Naive thymus-derived CD4-positive, alpha-beta T cell (primary cell): ENCODE measurements around the gene DOK6. TPM values are rescaled to one million over a fixed set of nuclear protein-coding genes. Genes with fewer than 3 reads are reported as not detected.
A peak's percentile ranks its signal among the peaks of the same experiment; 100 is the strongest.
"Not testable (repeated sequence)": the region's sequence is repeated elsewhere in the genome, so short reads cannot be mapped to it uniquely, and the experiment has no call there.

Experiments
- ATAC-seq: fragments of 150-1000 bp; cut with Tn5 transposase; 2 replicates; pipeline ENCODE4 v1.10.0; 2021; ENCODE audit warnings: mild to moderate bottlenecking, moderate library complexity
- CTCF ChIA-PET: fragments of 350-600 bp; sonication (Branson Sonifier 250); formaldehyde crosslinking; loops from one replicate; lab custom pipeline; 2021; ENCODE audit warnings: antibody characterized with exemption; lab: Charles Lee
- POLR2A ChIA-PET: fragments of 350-600 bp; sonication (Branson Sonifier 250); formaldehyde crosslinking; loops from one replicate; lab custom pipeline; 2021; ENCODE audit warnings: antibody characterized with exemption, inconsistent platforms; lab: Charles Lee
- DNase-seq, 9 donors: peaks; one replicate each; pipeline versions ENCODE4 v3.0.0 to v3.0.0-alpha.2; 2020 to 2022; ENCODE audit warnings: mixed read lengths in 1 of 9
- H3K27ac ChIP-seq: one replicate; pipeline ENCODE4 v1.7.0; 2013; ENCODE audit warnings: mild to moderate bottlenecking, low read depth, low read length, moderate library complexity
- H3K27me3 ChIP-seq, 2 donors: one replicate each; pipeline ENCODE4 v1.7.0; 2013; ENCODE audit warnings: low read length in 2 of 2, mild to moderate bottlenecking in 2 of 2, moderate library complexity in 2 of 2; ENCODE audit not compliant: control insufficient read depth in 2 of 2, insufficient read depth in 2 of 2
- H3K36me3 ChIP-seq, 3 experiments: 1 replicate in 2 of 3; 2 replicates in 1 of 3; pipeline ENCODE4 v1.7.0; 2013; ENCODE audit warnings: low read length in 3 of 3, mild to moderate bottlenecking in 3 of 3, moderate library complexity in 1 of 3; ENCODE audit not compliant: insufficient read depth in 3 of 3, control insufficient read depth in 2 of 3
- H3K4me1 ChIP-seq, 2 donors: one replicate each; pipeline ENCODE4 v1.7.0; 2013; ENCODE audit warnings: low read length in 2 of 2, mild to moderate bottlenecking in 2 of 2, moderate library complexity in 1 of 2; ENCODE audit not compliant: control insufficient read depth in 2 of 2, insufficient read depth in 2 of 2
- H3K4me3 ChIP-seq: 2 replicates; pipeline ENCODE4 v1.7.0; 2013; ENCODE audit warnings: mild to moderate bottlenecking, low read length
- H3K9me3 ChIP-seq, 3 experiments: 1 replicate in 2 of 3; 2 replicates in 1 of 3; pipeline ENCODE4 v1.7.0; 2013; ENCODE audit warnings: low read length in 3 of 3; ENCODE audit not compliant: control insufficient read depth in 2 of 3
- H3K27ac Mint-ChIP-seq, 9 donors: one replicate each; pipeline ENCODE4 v1.8.0; 2020 to 2022; ENCODE audit warnings: mixed read lengths in 9 of 9, mild to moderate bottlenecking in 8 of 9, moderate library complexity in 5 of 9, inconsistent platforms in 2 of 9
- H3K27me3 Mint-ChIP-seq, 5 donors: one replicate each; pipeline ENCODE4 v1.8.0; 2021 to 2022; ENCODE audit warnings: mixed read lengths in 5 of 5, mild to moderate bottlenecking in 1 of 5
- H3K36me3 Mint-ChIP-seq, 5 donors: one replicate each; pipeline ENCODE4 v1.8.0; 2020 to 2022; ENCODE audit warnings: mixed read lengths in 5 of 5, mild to moderate bottlenecking in 3 of 5, inconsistent platforms in 1 of 5
- H3K4me1 Mint-ChIP-seq, 7 donors: one replicate each; pipeline ENCODE4 v1.8.0; 2020 to 2022; ENCODE audit warnings: mixed read lengths in 7 of 7, mild to moderate bottlenecking in 3 of 7, inconsistent platforms in 1 of 7
- H3K4me3 Mint-ChIP-seq, 10 donors: one replicate each; pipeline ENCODE4 v1.8.0; 2020 to 2022; ENCODE audit warnings: mild to moderate bottlenecking in 10 of 10, mixed read lengths in 10 of 10, moderate library complexity in 6 of 10, inconsistent platforms in 2 of 10
- H3K9me3 Mint-ChIP-seq, 11 donors: one replicate each; pipeline ENCODE4 v1.8.0; 2020 to 2022; ENCODE audit warnings: mixed read lengths in 11 of 11, mild to moderate bottlenecking in 4 of 11, inconsistent platforms in 1 of 11, moderate library complexity in 1 of 11
- intact Hi-C, 2 donors: fragments of 100-400 bp; cut with micrococcal nuclease; formaldehyde crosslinking; loops; one replicate each; pipeline ENCODE4 v1.15.1; 2023
- polyA plus RNA-seq, 2 donors: library from polyadenylated mRNA; unstranded; fragments of 300-500 nt; fragmentation: Illumina TruSeq; gene quantifications; one replicate each; pipeline ENCODE4 v1.2.3, GENCODE V29; 2021
- total RNA-seq, 6 experiments: library from RNA in 5 of 6; stranded (reverse) in 5 of 6; gene quantifications; 1 replicate in 5 of 6; 2 replicates in 1 of 6; pipeline ENCODE4 v1.2.3 and lab custom pipeline; 2021 to 2026

DOK6 gene
- total and polyA plus RNA-seq, 7 experiments from 2014 or later: 0.06 to 0.11 TPM; not detected in 5

DNA sequence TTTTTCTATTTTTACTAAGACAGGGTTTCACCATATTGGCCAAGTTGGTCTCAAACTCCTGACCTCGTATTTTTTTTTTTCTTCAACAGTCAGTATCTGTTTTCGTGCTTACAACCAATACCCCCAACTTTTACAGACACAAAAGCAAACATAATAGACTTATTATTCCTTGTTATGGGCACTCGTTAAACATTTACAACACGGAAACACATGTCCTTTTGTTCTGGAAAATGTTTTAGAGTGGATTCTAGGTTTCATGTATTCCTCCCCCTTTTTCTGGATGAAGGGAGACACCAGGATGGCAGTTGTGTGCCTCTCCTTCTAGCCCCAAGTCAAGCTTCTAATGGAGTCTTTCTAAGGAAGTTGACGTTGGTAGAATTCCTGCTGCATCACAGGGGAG is 458.2 kb downstream of the DOK6 start:
- DNase-seq (no peak), ATAC-seq (no peak)
- peaks cover 0 to 6% (median 3%) of the 10 kb centered on the region in 3 experiments for H3K36me3 ChIP-seq
- peak overlapping the region in 1 of 9 donors; percentile 33 for H3K27ac Mint-ChIP-seq
- peaks cover 0 to under 1% (median 0%) of the 10 kb centered on the region in 7 donors for H3K4me1 Mint-ChIP-seq
- no peaks in the 10 kb centered on the region for H3K27me3 Mint-ChIP-seq
- no peaks in the 10 kb centered on the region for H3K9me3 ChIP-seq
- no peak overlapping the region for H3K27ac ChIP-seq
- H3K4me3 ChIP-seq: no peak overlapping the region
- ChIA-PET CTCF (no interaction called here), POLR2A (no interaction called here)
- H3K36me3 Mint-ChIP-seq: peaks cover 4 to 49% (median 29%) of the 10 kb centered on the region in 5 donors
- intact Hi-C loops: no loop called here
- H3K4me1 ChIP-seq: no peaks in the 10 kb centered on the region
- peaks cover 0 to 1% (median 0%) of the 10 kb centered on the region in 11 donors for H3K9me3 Mint-ChIP-seq
- H3K27me3 ChIP-seq: no peaks in the 10 kb centered on the region
- H3K4me3 Mint-ChIP-seq: no peak overlapping the region

DNA sequence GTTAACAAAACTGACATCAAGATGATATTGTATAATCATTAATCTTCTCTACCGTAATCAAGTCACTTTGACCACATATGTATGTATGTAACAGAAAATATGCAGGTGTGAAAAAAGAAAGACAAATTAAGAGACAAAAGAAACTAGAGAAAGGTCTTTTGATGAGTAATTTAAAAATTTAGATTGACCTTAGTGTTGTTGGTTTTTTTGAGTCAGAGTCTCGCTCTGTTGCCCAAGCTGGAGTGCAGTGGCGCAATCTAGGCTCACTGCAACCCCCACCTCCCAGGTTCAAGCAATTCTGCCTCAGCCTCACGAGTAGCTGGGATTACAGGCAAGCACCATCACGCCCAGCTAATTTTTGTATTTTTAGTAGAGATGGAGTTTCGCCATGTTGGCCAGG is 464.1 kb downstream of the DOK6 start:
- H3K9me3 Mint-ChIP-seq, H3K4me3 ChIP-seq, ATAC-seq, H3K9me3 ChIP-seq, H3K4me3 Mint-ChIP-seq, CTCF ChIA-PET, DNase-seq, POLR2A ChIA-PET, H3K27me3 ChIP-seq, intact Hi-C loops, H3K4me1 ChIP-seq, H3K27ac ChIP-seq, H3K27me3 Mint-ChIP-seq: not testable (repeated sequence)
- H3K36me3 Mint-ChIP-seq: peaks cover 7 to 64% (median 29%) of the 10 kb centered on the region in 5 donors
- peak overlapping the region in 1 of 9 donors; percentile 87 for H3K27ac Mint-ChIP-seq
- H3K4me1 Mint-ChIP-seq: peaks cover 0 to 10% (median 0%) of the 10 kb centered on the region in 7 donors
- peaks cover 0 to 16% (median 3%) of the 10 kb centered on the region in 3 experiments for H3K36me3 ChIP-seq

DNA sequence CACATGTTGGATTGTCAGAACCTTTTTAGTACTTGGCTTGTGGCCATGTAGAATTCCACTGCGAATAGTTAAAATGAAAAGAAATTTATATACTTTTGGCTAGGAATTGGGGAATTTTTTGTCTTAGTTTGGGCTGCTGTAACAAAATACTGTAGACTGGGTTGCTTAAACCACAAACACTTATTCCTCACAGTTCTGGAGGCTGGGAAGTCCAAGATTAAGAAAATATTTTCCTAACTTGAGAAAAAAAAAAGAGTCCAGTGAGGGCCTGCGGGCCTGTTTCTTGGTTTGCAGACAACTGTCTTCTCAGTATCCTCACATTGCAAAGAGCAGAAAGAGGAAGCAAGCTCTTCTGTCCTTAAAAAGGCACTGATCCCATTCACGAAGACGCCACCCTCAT is 465.1 kb downstream of the DOK6 start:
- no peak overlapping the region for H3K27ac ChIP-seq
- intact Hi-C loops: loop anchor here in 1 of 2 donors (1.0 kb wide), 1 partner anchor 94 kb away; no protein-coding TSS in a partner anchor
- no peaks in the 10 kb centered on the region for H3K27me3 ChIP-seq
- Mint-ChIP-seq H3K4me1 (peaks cover 0 to 10% (median 2%) of the 10 kb centered on the region in 7 donors), H3K9me3 (peaks cover 0 to 2% (median 0%) of the 10 kb centered on the region in 11 donors), H3K27me3 (no peaks in the 10 kb centered on the region), H3K27ac (peak overlapping the region in 1 of 9 donors; percentile 9), H3K36me3 (peaks cover 7 to 63% (median 27%) of the 10 kb centered on the region in 5 donors), H3K4me3 (no peak overlapping the region)
- ChIA-PET CTCF (no interaction called here), POLR2A (no interaction called here)
- no peak for DNase-seq
- no peaks in the 10 kb centered on the region for H3K9me3 ChIP-seq
- ATAC-seq: no peak
- peaks cover 0 to 20% (median 3%) of the 10 kb centered on the region in 3 experiments for H3K36me3 ChIP-seq
- no peak overlapping the region for H3K4me3 ChIP-seq
- H3K4me1 ChIP-seq: no peaks in the 10 kb centered on the region

DNA sequence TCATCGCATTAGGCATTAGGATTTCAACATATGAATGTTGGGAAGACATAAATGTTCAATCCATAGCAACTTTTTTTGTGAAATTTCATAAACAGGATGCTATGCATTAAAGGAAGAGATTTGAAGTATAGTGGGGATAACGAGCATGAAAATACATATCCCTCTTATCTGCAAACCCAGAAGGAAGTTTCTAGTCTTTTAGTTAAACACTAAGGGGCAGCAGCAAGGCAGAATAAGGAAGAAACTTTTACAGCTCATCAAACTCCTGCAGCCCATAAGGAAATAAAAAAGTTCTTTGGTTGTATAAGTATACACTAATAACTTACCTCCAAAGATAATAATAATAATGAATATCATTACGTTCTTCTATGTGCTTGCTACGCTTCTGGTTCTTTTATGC is 465.5 kb downstream of the DOK6 start:
- peaks cover 0 to 24% (median 3%) of the 10 kb centered on the region in 3 experiments for H3K36me3 ChIP-seq
- H3K27ac Mint-ChIP-seq: peak overlapping the region in 2 of 9 donors; percentile 9 to 19
- H3K9me3 Mint-ChIP-seq: peaks cover 0 to 2% (median 0%) of the 10 kb centered on the region in 11 donors
- H3K4me1 Mint-ChIP-seq: peaks cover 0 to 13% (median 6%) of the 10 kb centered on the region in 7 donors
- DNase-seq: no peak
- no peaks in the 10 kb centered on the region for H3K4me1 ChIP-seq
- H3K4me3 Mint-ChIP-seq: no peak overlapping the region
- peaks cover 8 to 66% (median 31%) of the 10 kb centered on the region in 5 donors for H3K36me3 Mint-ChIP-seq
- no peak overlapping the region for H3K27ac ChIP-seq
- ChIA-PET POLR2A (no interaction called here), CTCF (interaction anchor here (0.7 kb wide), 1 partner anchor 1188 kb away, joined by 3 read pairs; no protein-coding TSS in a partner anchor)
- no peak for ATAC-seq
- H3K27me3 ChIP-seq: no peaks in the 10 kb centered on the region
- no peaks in the 10 kb centered on the region for H3K27me3 Mint-ChIP-seq
- intact Hi-C loops: loop anchor here in 1 of 2 donors (1.0 kb wide), 1 partner anchor 93 kb away; no protein-coding TSS in a partner anchor
- H3K4me3 ChIP-seq: no peak overlapping the region
- H3K9me3 ChIP-seq: no peaks in the 10 kb centered on the region

DNA sequence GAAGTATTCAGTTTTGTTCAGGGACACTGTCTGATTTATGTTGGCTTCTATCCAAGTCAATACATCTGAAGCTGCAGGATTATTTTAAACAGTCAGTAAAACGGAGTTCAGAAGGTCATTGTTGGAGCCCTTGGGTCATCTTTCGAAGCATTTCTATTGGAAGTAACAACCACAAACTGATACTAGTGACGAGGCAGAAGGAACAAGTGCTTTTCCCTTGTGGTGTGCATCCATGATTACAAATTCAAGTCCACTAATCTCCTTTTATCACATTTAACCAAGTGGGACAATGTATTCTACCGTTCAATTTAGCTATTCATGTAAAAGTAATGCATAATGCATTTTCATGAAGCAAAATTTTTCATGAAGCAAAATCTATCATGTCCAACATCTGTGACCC is 470.0 kb downstream of the DOK6 start:
- H3K27me3 ChIP-seq: no peaks in the 10 kb centered on the region
- CTCF ChIA-PET: no interaction called here
- no peak overlapping the region for H3K4me3 ChIP-seq
- no peak overlapping the region for H3K27ac ChIP-seq
- no peaks in the 10 kb centered on the region for H3K4me1 ChIP-seq
- POLR2A ChIA-PET: no interaction called here
- intact Hi-C loops: no loop called here
- H3K27me3 Mint-ChIP-seq: no peaks in the 10 kb centered on the region
- no peak overlapping the region for H3K4me3 Mint-ChIP-seq
- H3K9me3 ChIP-seq: no peaks in the 10 kb centered on the region
- peaks cover 0 to 22% (median 0%) of the 10 kb centered on the region in 3 experiments for H3K36me3 ChIP-seq
- H3K9me3 Mint-ChIP-seq: no peaks in the 10 kb centered on the region
- ATAC-seq (no peak), DNase-seq (no peak)
- H3K36me3 Mint-ChIP-seq: peaks cover 7 to 52% (median 37%) of the 10 kb centered on the region in 5 donors
- peaks cover 13 to 39% (median 19%) of the 10 kb centered on the region in 7 donors for H3K4me1 Mint-ChIP-seq
- H3K27ac Mint-ChIP-seq: no peak overlapping the region

DNA sequence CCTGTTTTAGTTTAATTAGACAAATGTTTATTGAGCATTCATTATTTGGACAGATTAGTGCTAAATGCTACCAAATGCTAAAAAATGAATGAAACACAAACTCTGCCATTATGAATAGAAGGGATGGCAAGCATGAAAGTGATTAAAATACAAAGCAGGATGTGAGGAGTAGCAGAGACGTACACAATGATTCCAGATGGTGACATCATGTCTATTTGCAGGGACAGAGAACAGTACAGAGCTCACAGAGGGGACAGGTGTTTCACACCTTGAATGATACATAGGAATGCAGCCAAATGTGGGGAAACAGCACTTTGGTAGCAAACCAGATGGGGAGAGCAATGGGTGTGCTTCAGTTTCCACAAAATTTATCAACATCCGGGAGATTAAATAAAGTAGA is 470.7 kb downstream of the DOK6 start:
- peaks cover 7 to 49% (median 38%) of the 10 kb centered on the region in 5 donors for H3K36me3 Mint-ChIP-seq
- peaks cover 13 to 40% (median 26%) of the 10 kb centered on the region in 7 donors for H3K4me1 Mint-ChIP-seq
- intact Hi-C loops: no loop called here
- H3K9me3 Mint-ChIP-seq: no peaks in the 10 kb centered on the region
- DNase-seq: no peak
- peaks cover 0 to 22% (median 0%) of the 10 kb centered on the region in 3 experiments for H3K36me3 ChIP-seq
- no peak for ATAC-seq
- ChIA-PET CTCF (interaction anchor here (0.7 kb wide), 2 partner anchors 33 to 793 kb away, joined by 3 read pairs; no protein-coding TSS in a partner anchor), POLR2A (no interaction called here)
- H3K4me1 ChIP-seq: no peaks in the 10 kb centered on the region
- H3K27ac ChIP-seq: no peak overlapping the region
- H3K27ac Mint-ChIP-seq: peak overlapping the region in 6 of 9 donors; percentile 3 to 77 (median 22)
- H3K9me3 ChIP-seq: no peaks in the 10 kb centered on the region
- H3K27me3 Mint-ChIP-seq: no peaks in the 10 kb centered on the region
- H3K27me3 ChIP-seq: no peaks in the 10 kb centered on the region
- no peak overlapping the region for H3K4me3 Mint-ChIP-seq
- H3K4me3 ChIP-seq: no peak overlapping the region
